Measurements from ENCODE around the gene DENND1A.
A peak's percentile ranks its signal among the peaks of the same experiment; 100 is the strongest.

The DENND1A gene

DNA sequence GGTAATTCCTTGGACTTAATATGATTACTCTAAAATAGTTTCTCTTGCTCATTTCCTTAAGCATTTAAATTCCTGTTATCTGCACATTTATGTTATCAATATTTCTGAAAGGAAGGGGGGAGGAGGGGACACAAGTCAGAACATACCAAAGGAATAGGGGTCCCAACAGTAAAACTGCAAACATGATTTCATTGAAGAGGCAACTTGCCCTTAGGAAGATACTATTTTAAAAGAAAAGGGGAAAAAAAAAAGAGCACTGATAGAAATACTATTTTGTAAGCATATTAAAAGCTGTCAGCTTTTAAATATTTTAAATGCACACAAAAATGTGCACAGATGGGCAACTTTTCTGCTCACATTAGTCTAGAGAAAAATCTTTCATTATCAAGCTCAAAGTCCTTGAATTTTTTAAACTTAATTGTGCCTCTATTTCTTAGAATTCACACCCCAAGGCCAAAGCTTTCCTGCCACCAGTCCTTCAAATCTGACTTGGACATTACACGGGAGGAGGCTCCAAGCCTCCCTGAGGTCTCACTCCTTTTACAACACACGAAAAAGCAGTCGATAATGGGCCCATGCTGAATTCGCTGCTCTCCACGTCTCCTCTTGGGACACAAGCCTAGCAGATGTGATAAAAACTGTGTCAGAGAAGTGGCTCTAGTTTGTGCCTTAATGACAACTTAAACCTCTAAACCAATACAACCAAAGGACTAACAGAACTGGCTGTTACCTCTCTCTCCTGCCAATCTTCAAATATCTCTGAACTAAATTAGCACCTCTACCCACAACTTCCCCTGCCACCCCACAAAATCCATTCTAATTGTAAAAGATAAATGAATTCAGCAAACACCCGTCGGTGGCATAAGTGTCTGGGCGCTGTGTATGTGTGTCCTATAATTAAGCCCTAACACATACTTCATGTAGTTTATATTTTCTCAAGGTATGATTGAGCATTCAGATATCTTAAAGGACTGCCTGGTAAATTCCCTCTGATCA, 154.3 kb downstream of the DENND1A start:
- no peak for DNase-seq (ENCODE audit: low read depth)
- no peak overlapping the region for H3K4me3 ChIP-seq (ENCODE audit: control insufficient read depth, low read depth, low read length)
- TF ChIP-seq, protein P1, sequence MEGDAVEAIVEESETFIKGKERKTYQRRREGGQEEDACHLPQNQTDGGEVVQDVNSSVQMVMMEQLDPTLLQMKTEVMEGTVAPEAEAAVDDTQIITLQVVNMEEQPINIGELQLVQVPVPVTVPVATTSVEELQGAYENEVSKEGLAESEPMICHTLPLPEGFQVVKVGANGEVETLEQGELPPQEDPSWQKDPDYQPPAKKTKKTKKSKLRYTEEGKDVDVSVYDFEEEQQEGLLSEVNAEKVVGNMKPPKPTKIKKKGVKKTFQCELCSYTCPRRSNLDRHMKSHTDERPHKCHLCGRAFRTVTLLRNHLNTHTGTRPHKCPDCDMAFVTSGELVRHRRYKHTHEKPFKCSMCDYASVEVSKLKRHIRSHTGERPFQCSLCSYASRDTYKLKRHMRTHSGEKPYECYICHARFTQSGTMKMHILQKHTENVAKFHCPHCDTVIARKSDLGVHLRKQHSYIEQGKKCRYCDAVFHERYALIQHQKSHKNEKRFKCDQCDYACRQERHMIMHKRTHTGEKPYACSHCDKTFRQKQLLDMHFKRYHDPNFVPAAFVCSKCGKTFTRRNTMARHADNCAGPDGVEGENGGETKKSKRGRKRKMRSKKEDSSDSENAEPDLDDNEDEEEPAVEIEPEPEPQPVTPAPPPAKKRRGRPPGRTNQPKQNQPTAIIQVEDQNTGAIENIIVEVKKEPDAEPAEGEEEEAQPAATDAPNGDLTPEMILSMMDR (conservative IDR thresholded peaks at IDR 0.05; ENCODE audit: control insufficient read depth, insufficient read depth, low read depth, low read length) = no peak

DNA sequence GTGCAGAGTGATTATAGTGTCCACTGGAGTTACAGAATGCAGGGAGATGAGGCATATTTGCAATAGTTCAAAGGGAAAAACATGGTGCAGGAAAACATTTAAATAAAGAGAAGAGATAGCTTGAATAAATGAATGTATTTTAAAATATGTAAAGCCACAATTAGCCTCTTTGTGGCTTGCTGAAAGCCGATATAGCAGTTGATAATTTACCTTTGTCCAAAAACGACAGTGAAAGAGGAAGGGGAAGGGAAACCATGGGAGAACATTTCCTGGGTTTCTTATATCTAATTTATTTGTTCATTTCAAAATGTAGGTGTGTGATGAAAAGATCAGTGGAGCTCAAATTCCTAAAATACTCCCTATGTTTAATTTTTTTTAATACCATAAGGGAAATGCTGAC, 156.1 kb downstream of the DENND1A start:
- no peak for DNase-seq (ENCODE audit: low read depth)
- TF ChIP-seq, protein P1 (conservative IDR thresholded peaks at IDR 0.05; ENCODE audit: control insufficient read depth, insufficient read depth, low read depth, low read length) = no peak
- no peak overlapping the region for H3K4me3 ChIP-seq (ENCODE audit: control insufficient read depth, low read depth, low read length)

DNA sequence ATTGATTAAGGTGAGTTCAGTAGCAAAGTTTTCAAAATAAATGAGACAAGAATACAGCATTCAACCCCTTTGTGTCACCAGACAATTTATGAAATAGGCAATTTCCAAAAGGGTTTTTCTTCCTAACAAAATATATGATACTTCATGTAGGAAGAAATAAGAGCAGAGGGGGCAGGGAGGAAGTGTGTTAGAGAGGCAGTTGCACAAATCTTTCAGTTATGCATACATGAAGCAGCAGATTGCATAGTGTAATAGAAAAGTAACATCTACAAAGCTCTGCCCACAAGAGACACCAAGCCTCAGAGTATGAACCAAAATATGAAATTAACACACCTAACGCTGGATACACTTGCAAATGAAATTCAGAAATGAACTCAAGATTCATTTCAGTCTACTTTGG, 157.0 kb downstream of the DENND1A start:
- TF ChIP-seq, protein P1 (conservative IDR thresholded peaks at IDR 0.05; ENCODE audit: control insufficient read depth, insufficient read depth, low read depth, low read length) = no peak
- H3K4me3 ChIP-seq (ENCODE audit: control insufficient read depth, low read depth, low read length) = no peak overlapping the region
- no peak for DNase-seq (ENCODE audit: low read depth)

DNA sequence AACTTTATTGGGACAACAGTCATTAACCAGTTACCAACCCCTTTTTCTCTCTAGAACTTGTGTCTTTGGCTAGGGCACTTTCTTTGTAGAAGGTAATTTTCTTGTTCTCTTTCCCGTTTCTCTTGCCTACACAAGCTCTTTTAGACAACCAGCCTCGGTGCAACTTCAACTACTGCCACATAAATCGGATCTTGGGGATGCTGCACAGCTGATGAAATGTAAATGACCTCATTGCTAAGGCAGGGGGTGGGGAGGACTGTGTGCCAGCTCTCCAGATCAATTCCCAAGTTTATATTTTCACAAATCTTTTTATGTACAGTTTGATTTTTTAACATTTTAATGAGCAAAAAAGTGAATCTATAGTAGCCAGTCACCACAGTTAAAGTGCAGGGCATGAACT, 157.6 kb downstream of the DENND1A start:
- DNase-seq (ENCODE audit: low read depth) = peak; percentile 20
- H3K4me3 ChIP-seq (ENCODE audit: control insufficient read depth, low read depth, low read length) = no peak overlapping the region
- TF ChIP-seq, protein P1 (conservative IDR thresholded peaks at IDR 0.05; ENCODE audit: control insufficient read depth, insufficient read depth, low read depth, low read length) = no peak

DNA sequence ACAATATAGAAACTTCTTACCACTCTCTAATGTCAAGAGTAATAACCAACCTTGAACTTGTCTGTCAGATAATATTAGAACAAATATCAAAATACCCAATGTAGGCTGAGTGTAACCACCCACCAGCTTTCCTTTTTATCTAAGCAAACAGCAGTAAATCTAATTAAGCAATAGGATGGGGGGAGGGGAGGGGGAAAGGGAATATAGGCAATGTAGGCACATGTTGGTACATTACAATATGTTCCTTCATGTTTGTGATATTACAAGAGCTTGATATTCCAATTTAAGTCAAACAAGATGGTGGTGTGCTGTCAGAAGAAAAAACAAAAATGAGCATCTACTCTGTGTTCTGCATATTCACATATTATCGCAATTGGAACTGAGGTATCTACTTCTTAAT, 158.2 kb downstream of the DENND1A start:
- no peak for DNase-seq (ENCODE audit: low read depth)
- TF ChIP-seq, protein P1 (conservative IDR thresholded peaks at IDR 0.05; ENCODE audit: control insufficient read depth, insufficient read depth, low read depth, low read length) = no peak
- no peak overlapping the region for H3K4me3 ChIP-seq (ENCODE audit: control insufficient read depth, low read depth, low read length)

DNA sequence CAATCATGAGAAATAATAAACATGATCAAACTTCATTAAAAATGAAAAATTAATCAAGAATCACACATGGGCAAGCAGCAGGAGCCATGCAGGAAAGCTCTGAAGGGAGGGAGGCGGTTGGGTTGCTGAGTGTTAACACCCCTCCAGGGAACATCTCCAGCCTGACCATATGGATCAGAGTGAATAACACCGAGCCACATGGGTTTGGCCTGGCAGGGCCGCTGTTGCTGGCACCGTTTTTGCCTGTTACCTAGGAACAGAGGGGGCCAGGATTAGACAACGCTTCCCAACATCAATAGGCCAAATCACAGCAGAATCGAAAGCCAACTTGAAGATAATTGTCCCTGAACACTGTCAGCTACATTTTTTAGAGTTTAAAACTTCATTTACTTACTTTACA, 160.2 kb downstream of the DENND1A start:
- TF ChIP-seq, protein P1 (conservative IDR thresholded peaks at IDR 0.05; ENCODE audit: control insufficient read depth, insufficient read depth, low read depth, low read length) = no peak
- peak; percentile 44 for DNase-seq (ENCODE audit: low read depth)

More for the DNA sequence above, 160.2 kb downstream of the DENND1A start:
- H3K4me3 ChIP-seq (ENCODE audit: control insufficient read depth, low read depth, low read length) = no peak overlapping the region
